Suppressor macrophage treated with lipopolysaccharide for 4 hours (primary cell): ENCODE data around the gene ASIP.
"Not testable (repeated sequence)": the region's sequence is repeated elsewhere in the genome, so short reads cannot be mapped to it uniquely, and the experiment has no call there.

Experiments
- DNase-seq: peaks from one replicate; pipeline ENCODE4 v3.0.0-alpha.2; 2020

Gene ASIP

GRCh38 chr20:34290471-34290870 lies 49.2 kb downstream of the ASIP start:
- DNase-seq = no peak

- no peak for DNase-seq
These were observed 51.3 kb downstream of the ASIP start for GRCh38 chr20:34292496-34292895.

GRCh38 chr20:34293119-34293518 lies 51.9 kb downstream of the ASIP start:
- no peak for DNase-seq

- no peak for DNase-seq
These were observed 52.4 kb downstream of the ASIP start for GRCh38 chr20:34293589-34293988.

- DNase-seq = no peak
These were observed 53.3 kb downstream of the ASIP start for GRCh38 chr20:34294563-34294962.

GRCh38 chr20:34295284-34295683 lies 54.1 kb downstream of the ASIP start:
- DNase-seq = no peak

GRCh38 chr20:34296468-34296867 lies 55.2 kb downstream of the ASIP start:
- no peak for DNase-seq

- not testable (repeated sequence) for DNase-seq
These were observed 57.1 kb downstream of the ASIP start for GRCh38 chr20:34298294-34298784.

GRCh38 chr20:34299556-34300255 lies 58.5 kb downstream of the ASIP start:
- DNase-seq = peak; percentile 71

GRCh38 chr20:34300256-34300806 lies 59.1 kb downstream of the ASIP start:
- DNase-seq = no peak

- no peak for DNase-seq
These were observed 59.8 kb downstream of the ASIP start for GRCh38 chr20:34300809-34301586.

- no peak for DNase-seq
These were observed 60.5 kb downstream of the ASIP start for GRCh38 chr20:34301587-34302311.

- no peak for DNase-seq
These were observed 61.1 kb downstream of the ASIP start for GRCh38 chr20:34302312-34302722.

GRCh38 chr20:34302723-34303533 lies 61.7 kb downstream of the ASIP start, which contains the start of gene AHCY:
Gene AHCY (minus strand): TSS chr20:34303355. CDS start chr20:34303270, 85 bp downstream.
- peak; percentile 97 for DNase-seq

GRCh38 chr20:34305333-34306230 lies 64.4 kb downstream of the ASIP start:
- peak; percentile 18 for DNase-seq

GRCh38 chr20:34309691-34310090 lies 68.5 kb downstream of the ASIP start:
- no peak for DNase-seq

GRCh38 chr20:34310481-34311117 lies 69.4 kb downstream of the ASIP start:
- no peak for DNase-seq

- DNase-seq = no peak
These were observed 70.1 kb downstream of the ASIP start for GRCh38 chr20:34311118-34312023.

GRCh38 chr20:34312024-34312460 lies 70.8 kb downstream of the ASIP start:
- DNase-seq = no peak
